Astrocyte of the cerebellum (primary cell): ENCODE data around the gene SLC2A8.

Experiments
- DNase-seq: peaks from one replicate; pipeline ENCODE4 v3.0.0-alpha.2; 2011; ENCODE audit warnings: low read depth
- H3K4me3 ChIP-seq: 2 replicates; pipeline ENCODE4 v1.5.1; 2011; ENCODE audit warnings: mild to moderate bottlenecking, low read depth, low read length, moderate library complexity
- in situ Hi-C: cut with HindIII; loops from 2 replicates; pipeline ENCODE4 v1.10.0; 2017; ENCODE audit warnings: low sequenced_read_pairs
- TF ChIP-seq, protein P1 (sequence below): IDR thresholded peaks from 2 replicates; pipeline ENCODE4 v1.5.1; 2012; ENCODE audit warnings: low read length, low read depth, moderate library complexity, mild to moderate bottlenecking; ENCODE audit errors: missing control alignments

SLC2A8 gene

DNA sequence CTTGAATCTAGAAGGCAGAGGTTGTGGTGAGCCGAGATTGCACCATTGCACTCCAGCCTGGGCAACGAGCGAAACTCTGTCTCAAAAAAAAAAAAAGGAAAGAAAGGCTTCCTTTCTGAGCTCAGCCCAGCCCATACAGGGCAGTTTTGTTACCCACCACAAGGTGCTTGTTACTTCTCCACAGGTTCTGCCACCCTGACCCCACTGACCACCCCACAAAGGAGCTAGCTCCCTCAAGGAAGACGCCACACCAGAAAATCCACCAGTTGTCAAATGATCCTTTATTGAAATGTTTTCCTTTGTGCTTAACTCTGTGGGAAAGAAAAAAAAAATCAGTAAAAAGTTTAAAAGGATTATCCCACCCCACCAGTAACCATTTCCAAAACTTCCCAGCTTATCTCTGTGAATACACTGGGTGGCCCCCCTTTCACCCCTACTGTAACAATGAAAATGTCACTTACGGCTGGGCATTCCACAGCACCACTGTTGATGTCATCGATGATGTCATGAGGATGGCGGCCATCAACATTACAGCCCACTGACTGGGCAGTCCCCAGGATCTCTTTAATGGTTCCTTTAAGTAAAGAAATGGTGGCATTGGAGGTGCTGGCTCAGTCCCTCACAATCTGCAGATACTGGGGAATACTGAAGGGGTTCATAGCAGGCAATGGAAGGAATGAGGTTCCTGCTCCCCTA is 50.6 kb downstream of the SLC2A8 start:
- no peak overlapping the region for H3K4me3 ChIP-seq
- no peak for DNase-seq
- in situ Hi-C loops, result no loop called here
- TF ChIP-seq, protein P1, sequence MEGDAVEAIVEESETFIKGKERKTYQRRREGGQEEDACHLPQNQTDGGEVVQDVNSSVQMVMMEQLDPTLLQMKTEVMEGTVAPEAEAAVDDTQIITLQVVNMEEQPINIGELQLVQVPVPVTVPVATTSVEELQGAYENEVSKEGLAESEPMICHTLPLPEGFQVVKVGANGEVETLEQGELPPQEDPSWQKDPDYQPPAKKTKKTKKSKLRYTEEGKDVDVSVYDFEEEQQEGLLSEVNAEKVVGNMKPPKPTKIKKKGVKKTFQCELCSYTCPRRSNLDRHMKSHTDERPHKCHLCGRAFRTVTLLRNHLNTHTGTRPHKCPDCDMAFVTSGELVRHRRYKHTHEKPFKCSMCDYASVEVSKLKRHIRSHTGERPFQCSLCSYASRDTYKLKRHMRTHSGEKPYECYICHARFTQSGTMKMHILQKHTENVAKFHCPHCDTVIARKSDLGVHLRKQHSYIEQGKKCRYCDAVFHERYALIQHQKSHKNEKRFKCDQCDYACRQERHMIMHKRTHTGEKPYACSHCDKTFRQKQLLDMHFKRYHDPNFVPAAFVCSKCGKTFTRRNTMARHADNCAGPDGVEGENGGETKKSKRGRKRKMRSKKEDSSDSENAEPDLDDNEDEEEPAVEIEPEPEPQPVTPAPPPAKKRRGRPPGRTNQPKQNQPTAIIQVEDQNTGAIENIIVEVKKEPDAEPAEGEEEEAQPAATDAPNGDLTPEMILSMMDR, result no peak

DNA sequence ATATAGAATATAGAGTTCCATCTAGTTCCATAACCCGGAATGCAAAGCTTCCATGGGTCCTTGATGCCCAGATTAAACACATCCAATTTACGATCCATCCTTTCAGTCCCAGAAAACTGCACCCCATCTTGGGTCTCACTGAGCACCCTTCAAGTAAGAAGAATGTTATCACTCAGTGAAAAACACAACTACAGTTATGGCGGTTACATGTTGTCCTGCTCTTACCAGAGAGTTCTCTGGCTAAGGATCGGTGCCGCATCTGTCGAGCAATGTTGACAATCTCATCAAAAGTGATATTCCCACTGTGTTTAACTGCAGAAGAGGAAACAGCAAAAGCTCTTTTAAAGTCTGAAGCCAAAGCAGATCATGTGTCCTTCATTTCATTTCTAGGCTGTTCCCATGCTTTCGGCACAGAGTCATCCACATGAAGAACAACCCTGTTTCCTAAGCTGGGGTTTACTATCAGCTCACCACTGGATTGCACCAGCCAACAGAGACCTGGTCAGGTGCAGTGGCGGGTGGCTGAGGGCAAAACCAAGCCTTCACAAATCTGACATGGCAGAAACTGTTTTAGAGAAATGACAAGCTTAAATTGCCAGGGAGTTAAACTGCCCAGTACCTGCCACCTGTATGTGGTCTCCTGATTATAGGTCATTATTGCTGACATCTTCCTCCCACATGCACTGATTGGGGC is 51.3 kb downstream of the SLC2A8 start:
- H3K4me3 ChIP-seq, result peak overlapping the region; percentile 91
- in situ Hi-C loops, result no loop called here

DNA sequence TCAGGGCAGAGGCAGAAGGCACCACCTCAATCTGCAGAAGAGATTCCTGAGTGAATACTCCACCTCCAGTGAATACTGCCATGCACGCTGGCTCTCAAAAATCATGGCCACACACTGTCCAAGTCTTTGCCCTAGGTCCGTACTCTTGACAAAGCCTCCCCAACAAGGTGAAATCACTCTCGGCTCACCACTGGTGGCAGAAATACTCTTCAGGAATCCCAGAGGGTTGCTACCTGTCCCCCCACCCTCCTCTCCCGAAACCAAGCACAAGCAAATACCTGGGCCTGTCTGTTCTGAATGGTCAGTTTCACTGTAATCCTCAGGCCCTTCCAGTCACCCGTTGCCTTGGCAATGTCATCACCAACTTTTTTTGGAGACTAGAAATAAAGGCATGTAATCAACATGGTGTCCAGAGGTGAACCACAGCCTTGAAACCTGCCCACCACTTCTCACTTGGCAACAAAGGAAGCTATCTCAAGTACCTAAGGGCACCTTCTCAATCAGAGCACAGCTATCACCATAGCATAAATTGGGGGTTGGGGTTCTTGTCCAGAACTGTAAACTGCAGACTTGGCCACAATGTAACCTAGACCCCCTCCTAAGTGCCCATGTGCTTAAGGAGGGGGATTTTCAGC is 52.5 kb downstream of the SLC2A8 start:
- H3K4me3 ChIP-seq, result peak overlapping the region; percentile 91

More for the DNA sequence above, 51.3 kb downstream of the SLC2A8 start:
- no peak for DNase-seq
- TF ChIP-seq, protein P1, result no peak

DNA sequence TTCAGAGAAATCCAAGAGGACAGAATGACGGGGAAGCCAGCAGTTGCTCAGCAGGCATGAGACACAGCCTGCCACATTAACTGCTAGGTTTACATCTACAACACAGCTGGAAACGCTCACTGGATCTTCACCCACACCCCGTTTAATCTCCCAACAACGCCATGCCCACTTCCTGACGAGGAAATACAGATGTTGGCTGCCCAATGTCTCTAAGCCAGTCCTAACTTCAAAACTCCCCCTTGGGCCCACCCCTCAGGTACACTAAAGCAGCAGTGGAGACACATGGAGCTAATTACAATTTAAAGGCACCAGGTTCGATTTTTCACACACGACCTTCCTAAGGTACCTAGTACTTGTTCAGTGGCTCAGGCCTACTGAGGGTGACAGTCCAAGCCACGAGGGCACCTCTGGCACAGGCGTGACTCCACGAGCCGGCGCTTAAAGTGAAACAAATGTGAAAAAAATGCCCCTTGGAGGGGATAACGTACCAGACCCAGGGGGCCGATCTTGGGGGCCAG is 53.3 kb downstream of the SLC2A8 start:
- H3K4me3 ChIP-seq, result peak overlapping the region; percentile 91
- in situ Hi-C loops, result no loop called here
- TF ChIP-seq, protein P1, result no peak
- no peak for DNase-seq

More for the DNA sequence above, 52.5 kb downstream of the SLC2A8 start:
- DNase-seq, result no peak
- TF ChIP-seq, protein P1, result no peak
- in situ Hi-C loops, result no loop called here

DNA sequence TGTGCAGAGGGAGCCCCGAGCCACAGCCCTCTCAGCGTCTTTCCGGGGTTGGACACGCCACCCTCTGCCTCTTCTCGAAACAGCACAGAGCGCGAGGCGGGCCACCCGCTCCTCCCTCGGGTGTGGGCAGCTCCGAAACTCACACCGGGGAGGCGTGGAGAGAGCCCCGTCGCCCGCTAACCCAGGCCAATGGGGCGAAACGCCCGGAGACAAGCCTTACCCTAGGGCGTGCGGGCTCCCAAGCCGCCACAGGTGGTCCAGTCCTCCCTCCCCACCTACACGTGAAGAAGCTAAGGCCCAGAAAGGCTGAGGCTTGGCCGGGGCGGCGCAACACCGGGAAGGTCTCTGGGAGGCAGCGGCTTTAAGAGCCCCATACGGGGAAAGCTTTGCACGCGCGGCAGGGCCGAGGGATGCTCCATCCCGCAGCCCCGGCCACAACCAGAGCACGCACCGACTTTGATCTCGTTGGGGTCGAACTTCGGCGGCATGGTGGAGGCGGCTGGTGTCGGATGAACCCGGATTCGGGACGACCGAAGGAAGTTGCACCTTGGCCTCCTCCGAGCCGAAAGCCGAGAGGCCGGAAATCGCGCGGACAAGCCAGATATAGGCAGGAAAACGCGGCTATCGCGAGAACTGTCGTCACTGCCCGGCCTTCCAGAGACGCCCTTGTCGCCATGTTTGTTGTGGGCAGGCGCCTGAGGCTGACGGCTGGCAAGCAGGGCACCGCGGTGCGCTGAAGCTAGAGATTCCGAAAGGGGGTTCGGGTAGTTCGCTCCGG is 54.0 kb downstream of the SLC2A8 start, which contains the start of the genes LRSAM1 and RPL12:
TSS of gene LRSAM1 (plus strand) at position 681 of the 778 bp plus-strand sequence. CDS start 3,018 bp downstream, outside the sequence.
TSS of gene RPL12 (minus strand) at position 577 of the 778 bp plus-strand sequence. CDS start at position 488, 89 bp downstream.
- in situ Hi-C loops, result no loop called here
- peak within 1 kb of the TSS; percentile 91 for H3K4me3 ChIP-seq
- DNase-seq, result peak; percentile 88
- TF ChIP-seq, protein P1, result no peak

DNA sequence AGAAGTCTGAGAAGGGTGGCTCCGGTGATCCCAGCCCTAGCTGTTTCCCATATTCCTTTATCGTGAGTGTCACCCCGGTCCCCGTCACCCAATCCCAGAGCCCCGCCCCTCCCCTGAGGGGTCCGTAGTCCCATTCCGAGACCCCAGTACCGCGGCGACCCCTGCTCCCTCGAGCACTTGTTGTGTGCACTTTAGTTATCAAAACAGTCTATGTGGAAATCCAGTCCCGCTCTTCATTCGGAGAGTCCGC is 54.6 kb downstream of the SLC2A8 start:
- in situ Hi-C loops, result no loop called here
- TF ChIP-seq, protein P1, result no peak
- H3K4me3 ChIP-seq, result peak overlapping the region; percentile 91
- DNase-seq, result no peak
